ENCODE measurements around the gene PRTN3.

GRCh38 chr19:821231-821824, 19.5 kb upstream of the PRTN3 start:
- no peak for TF ChIP-seq CTCF (IDR thresholded peaks at IDR 0.05)
- no peak for TF ChIP-seq POLR2A (IDR thresholded peaks at IDR 0.05)
- no peak for TF ChIP-seq POLR2AphosphoS5 (IDR thresholded peaks at IDR 0.05)
- no peak for TF ChIP-seq EP300 (IDR thresholded peaks at IDR 0.05)

Data from gastroesophageal sphincter (tissue), 3 donors.